Stomach (tissue), 9 donors: ENCODE data around the gene ATP11A. TPM values are rescaled to one million over a fixed set of nuclear protein-coding genes. Genes with fewer than 3 reads are reported as not detected.

Source experiments
- DNase-seq, 2 donors: peaks; one replicate each; pipeline versions ENCODE4 v3.0.0 to v3.0.0-alpha.2; 2013 to 2019
- H3K27ac ChIP-seq, 5 donors: fragments of 200-600 bp in 4 of 5; sonication (generic) in 4 of 5; one replicate each; pipeline ENCODE4 v1.5.1; 2013 to 2019; ENCODE audit warnings: mild to moderate bottlenecking in 1 of 5, moderate library complexity in 1 of 5
- H3K27me3 ChIP-seq, 3 donors: fragments of 200-600 bp; sonication (generic); one replicate each; pipeline ENCODE4 v1.5.1; 2017 to 2019; ENCODE audit warnings: mixed run types in 1 of 3
- H3K36me3 ChIP-seq, 4 donors: fragments of 200-600 bp; sonication (generic); 1 replicate in 3 of 4; 2 replicates in 1 of 4; pipeline ENCODE4 v1.5.1; 2016 to 2019
- H3K4me1 ChIP-seq, 4 donors: fragments of 200-600 bp; sonication (generic); one replicate each; pipeline ENCODE4 v1.5.1; 2016 to 2019
- H3K4me3 ChIP-seq, 4 donors: fragments of 200-600 bp; sonication (generic) in 3 of 4; one replicate each; pipeline ENCODE4 v1.5.1; 2016 to 2019; ENCODE audit warnings: mild to moderate bottlenecking in 1 of 4
- H3K9me3 ChIP-seq, 4 donors: fragments of 200-600 bp; sonication (generic); one replicate each; pipeline ENCODE4 v1.5.1; 2016 to 2019
- CTCF ChIP-seq, 7 experiments: fragments of 450-650 bp in 4 of 7; fragments of 200-600 bp in 3 of 7; sonication (generic) in 3 of 7; IDR thresholded peaks; one replicate each; pipeline ENCODE4 v1.5.1; 2016 to 2019; ENCODE audit warnings: antibody characterized with exemption in 7 of 7, control low read depth in 2 of 7, mild to moderate bottlenecking in 1 of 7
- EP300 ChIP-seq: sonication (generic); formaldehyde crosslinking; IDR thresholded peaks from one replicate; pipeline ENCODE4 v1.6.1; 2017; ENCODE audit warnings: antibody characterized with exemption
- POLR2A ChIP-seq, 4 donors: fragments of 450-650 bp; IDR thresholded peaks; one replicate each; pipeline ENCODE4 v1.6.1; 2016; ENCODE audit warnings: antibody characterized with exemption in 4 of 4, control low read depth in 2 of 4, mild to moderate bottlenecking in 1 of 4, moderate library complexity in 1 of 4
- POLR2AphosphoS5 ChIP-seq, 3 donors: sonication (generic); formaldehyde crosslinking; IDR thresholded peaks; one replicate each; pipeline ENCODE4 v1.6.1; 2016; ENCODE audit warnings: antibody characterized with exemption in 3 of 3
- WGBS, 5 donors: extraction: QIAGEN DNeasy Blood & Tissue Kit in 3 of 5; methylation state at CpG; one replicate each; pipeline versions ENCODE4 v1.1.5 to v1.1.7; 2013 to 2018; 5-methylcytosine and 5-hydroxymethylcytosine counted together
- intact Hi-C: fragments of 100-400 bp; cut with DNase I; formaldehyde crosslinking; loops from one replicate; pipeline ENCODE4 v1.15.1; 2023; ENCODE audit warnings: low total_unique reads
- polyA plus RNA-seq, 3 donors: library from polyadenylated mRNA; stranded (reverse); fragments of 200-250 nt; gene quantifications; one replicate each; pipeline ENCODE4 v1.2.3, GENCODE V29; 2013
- total RNA-seq, 5 donors: library from RNA; depleted of rRNA; stranded (reverse); fragments of >200 nt; gene quantifications; one replicate each; pipeline versions ENCODE4 v1.1.0 to v1.2.3, GENCODE V29; 2014 to 2016
- donor health status: healthy with polysubstance abuse.
- donor health status: Bipolar disorder and iron deficiency.
- donor health status: healthy.

Gene ATP11A
- total and polyA plus RNA-seq, 8 donors, result 1.1 to 70.9 (median 12.3) TPM

GRCh38 chr13:112851107-112852038 is 161.5 kb downstream of the ATP11A start:
- TF ChIP-seq POLR2A (IDR thresholded peaks at IDR 0.05) (no peak), CTCF (IDR thresholded peaks at IDR 0.05) (no peak), EP300 (no peak), POLR2AphosphoS5 (IDR thresholded peaks at IDR 0.05) (no peak)
- H3K4me1 ChIP-seq, result no peaks in the 10 kb centered on the region
- intact Hi-C loops, result no loop called here
- 80 to 87% (median 82%) methylated on average over 13 of the region's 13 CpGs for WGBS, 5 donors
- H3K4me3 ChIP-seq, result no peak overlapping the region
- H3K27ac ChIP-seq, result no peak overlapping the region
- H3K9me3 ChIP-seq, result peaks cover 0 to 4% (median 0%) of the 10 kb centered on the region in 4 donors
- H3K27me3 ChIP-seq, result no peaks in the 10 kb centered on the region
- H3K36me3 ChIP-seq, result peaks cover 6 to 84% (median 70%) of the 10 kb centered on the region in 4 donors
- DNase-seq, result no peak

GRCh38 chr13:112852392-112852791 is 162.6 kb downstream of the ATP11A start:
- no peak overlapping the region for H3K4me3 ChIP-seq
- WGBS, 5 donors, result 91 to 98% (median 97%) methylated on average over 14 to 15 of the region's 15 CpGs
- no peak overlapping the region for H3K27ac ChIP-seq
- peaks cover 0 to 4% (median 0%) of the 10 kb centered on the region in 4 donors for H3K9me3 ChIP-seq
- no peaks in the 10 kb centered on the region for H3K4me1 ChIP-seq
- TF ChIP-seq CTCF (IDR thresholded peaks at IDR 0.05), result no peak
- no peak for TF ChIP-seq POLR2AphosphoS5 (IDR thresholded peaks at IDR 0.05)
- no peak for TF ChIP-seq POLR2A (IDR thresholded peaks at IDR 0.05)
- no peak for TF ChIP-seq EP300
- DNase-seq, result no peak
- peaks cover 6 to 86% (median 72%) of the 10 kb centered on the region in 4 donors for H3K36me3 ChIP-seq
- intact Hi-C loops, result no loop called here
- H3K27me3 ChIP-seq, result no peaks in the 10 kb centered on the region

- H3K36me3 ChIP-seq, result peaks cover 8 to 88% (median 73%) of the 10 kb centered on the region in 4 donors
- WGBS, 5 donors, result 96 to 99% (median 97%) methylated on average over 10 of the region's 10 CpGs
- intact Hi-C loops, result no loop called here
These were observed 163.0 kb downstream of the ATP11A start for GRCh38 chr13:112852808-112853207.

GRCh38 chr13:112854321-112854720 is 164.5 kb downstream of the ATP11A start:
- intact Hi-C loops, result no loop called here
- Histone ChIP-seq H3K4me1 (no peaks in the 10 kb centered on the region), H3K9me3 (no peaks in the 10 kb centered on the region), H3K4me3 (no peak overlapping the region), H3K36me3 (peaks cover 15 to 95% (median 83%) of the 10 kb centered on the region in 4 donors), H3K27me3 (no peaks in the 10 kb centered on the region), H3K27ac (no peak overlapping the region)
- DNase-seq, result no peak
- TF ChIP-seq CTCF (IDR thresholded peaks at IDR 0.05) (no peak), POLR2A (IDR thresholded peaks at IDR 0.05) (no peak), POLR2AphosphoS5 (IDR thresholded peaks at IDR 0.05) (no peak), EP300 (no peak)
- WGBS, 5 donors, result 91 to 97% (median 95%) methylated on average over 24 to 25 of the region's 25 CpGs

More at GRCh38 chr13:112852808-112853207, 163.0 kb downstream of the ATP11A start:
- Histone ChIP-seq H3K4me3 (no peak overlapping the region), H3K27me3 (no peaks in the 10 kb centered on the region), H3K4me1 (no peaks in the 10 kb centered on the region), H3K27ac (no peak overlapping the region), H3K9me3 (peaks cover 0 to 2% (median 0%) of the 10 kb centered on the region in 4 donors)
- DNase-seq, result no peak
- TF ChIP-seq CTCF (IDR thresholded peaks at IDR 0.05) (no peak), POLR2AphosphoS5 (IDR thresholded peaks at IDR 0.05) (no peak), EP300 (no peak), POLR2A (IDR thresholded peaks at IDR 0.05) (no peak)
